ENCODE data around the gene CPLX1. TPM values are rescaled to one million over a fixed set of nuclear protein-coding genes. Genes with fewer than 3 reads are reported as not detected.

The CPLX1 gene
- total RNA-seq, 5 donors from 2014 or later (not counting 1 experiment from before 2014, with no cell fraction given): 0.73 to 2.6 (median 1.2) TPM

- ATAC-seq (replicated peaks in 1 of 4): no peak
- Histone ChIP-seq H3K4me1 (ENCODE audit: control insufficient read depth in 1 of 2, extremely low read depth in 1 of 2, insufficient read depth in 2 of 2, low read length in 2 of 2) (peaks cover 0 to 19% of the 10 kb centered on the region in 2 experiments), H3K9me3 (no peaks in the 10 kb centered on the region), H3K27ac (ENCODE audit: low read length) (no peak overlapping the region), H3K36me3 (ENCODE audit: control insufficient read depth in 2 of 2, extremely low read depth in 1 of 2, insufficient read depth in 1 of 2, low read length in 1 of 2) (no peaks in the 10 kb centered on the region), H3K4me3 (ENCODE audit: control insufficient read depth in 1 of 2, extremely low read depth in 1 of 2, low read length in 1 of 2) (no peak overlapping the region), H3K27me3 (replicated peaks in 1 of 2; ENCODE audit: control insufficient read depth in 2 of 2, extremely low read depth in 1 of 2, insufficient read depth in 2 of 2, low read length in 1 of 2) (peaks cover 3 to 86% of the 10 kb centered on the region in 2 experiments)
- no peak overlapping the region for H3K27ac Mint-ChIP-seq
- H3K4me1 Mint-ChIP-seq: peaks cover 0 to 10% (median 7%) of the 10 kb centered on the region in 3 donors
- H3K4me3 Mint-ChIP-seq: peak overlapping the region in 1 of 3 donors; percentile 46
- 5% methylated on average over 55 of the region's 75 CpGs for WGBS (ENCODE audit: insufficient coverage)
- H3K9me3 Mint-ChIP-seq: no peaks in the 10 kb centered on the region
- CTCF ChIA-PET: no interaction called here
- POLR2A ChIA-PET: no interaction called here
- peaks cover 28 to 54% of the 10 kb centered on the region in 2 donors for H3K27me3 Mint-ChIP-seq
- peak in 1 of 35 experiments; percentile 18 for DNase-seq
- peaks cover 3% of the 10 kb centered on the region for H3K36me3 Mint-ChIP-seq
These were observed 729 bp upstream of the CPLX1 start for GRCh38 chr4:826508-827208.

DNA sequence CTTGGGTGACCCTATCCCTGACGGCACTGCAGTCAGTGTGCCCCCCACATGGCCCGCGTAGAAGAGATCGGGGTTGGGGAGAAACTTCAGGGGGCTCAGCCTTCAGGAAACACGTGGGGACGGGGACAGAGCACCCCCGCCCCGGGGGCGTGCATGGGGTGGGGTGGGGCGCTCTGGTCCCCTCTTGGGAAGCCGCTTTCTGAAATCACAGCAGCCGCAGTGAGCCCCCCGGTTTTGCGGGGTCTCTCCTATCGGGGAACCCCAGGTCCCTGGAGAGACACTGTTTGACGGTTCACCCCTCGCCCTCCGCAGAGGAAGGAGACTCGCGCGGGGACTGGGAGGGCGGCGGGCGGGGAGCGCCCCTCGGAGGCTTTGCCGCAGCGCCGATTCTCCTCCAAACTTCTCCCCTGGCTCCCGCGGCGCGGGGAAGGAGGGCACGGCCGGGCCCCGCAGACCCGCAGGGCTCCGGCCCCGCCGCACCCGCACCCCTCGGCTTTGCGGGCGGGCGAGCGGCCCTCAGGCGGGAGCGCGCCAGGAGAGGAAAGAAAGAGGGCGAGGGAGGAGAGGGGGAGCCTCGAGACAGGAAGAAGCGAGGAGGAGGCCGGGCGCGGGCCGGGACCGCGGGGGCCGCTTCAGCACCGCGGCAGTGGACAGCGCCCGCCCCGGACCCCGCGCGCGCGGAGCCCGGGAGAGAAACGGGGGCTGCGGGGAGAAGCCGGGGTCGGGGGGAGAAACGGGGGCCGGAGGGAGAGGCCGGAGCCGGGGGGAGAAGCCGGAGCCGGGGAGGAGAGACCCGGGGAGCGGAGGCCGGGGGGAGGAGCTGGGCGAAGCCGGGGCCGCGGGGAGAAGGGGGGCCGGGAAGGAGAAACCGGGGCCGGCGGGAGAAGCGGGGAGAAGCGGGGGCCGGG lies 612 bp downstream of the CPLX1 start:
- no peaks in the 10 kb centered on the region for H3K9me3 Mint-ChIP-seq
- H3K27me3 ChIP-seq (replicated peaks in 1 of 2; ENCODE audit: control insufficient read depth in 2 of 2, extremely low read depth in 1 of 2, insufficient read depth in 2 of 2, low read length in 1 of 2): peaks cover 3 to 87% of the 10 kb centered on the region in 2 experiments
- DNase-seq (peak in 26 of 35 experiments; percentile 7 to 64 (median 28)), ATAC-seq (replicated peaks in 1 of 4) (peak; percentile 76 to 84 (median 78))
- POLR2A ChIA-PET: no interaction called here
- H3K27me3 Mint-ChIP-seq: peaks cover 34 to 57% of the 10 kb centered on the region in 2 donors
- no peak overlapping the region for H3K27ac Mint-ChIP-seq
- H3K36me3 Mint-ChIP-seq: peaks cover 3% of the 10 kb centered on the region
- H3K4me3 ChIP-seq (ENCODE audit: control insufficient read depth in 1 of 2, extremely low read depth in 1 of 2, low read length in 1 of 2): peak overlapping the region in 1 of 2 donors; percentile 19
- 8% methylated on average over 71 of the region's 94 CpGs for WGBS (ENCODE audit: insufficient coverage)
- H3K4me1 Mint-ChIP-seq: peaks cover 0 to 8% (median 7%) of the 10 kb centered on the region in 3 donors
- H3K4me1 ChIP-seq (ENCODE audit: control insufficient read depth in 1 of 2, extremely low read depth in 1 of 2, insufficient read depth in 2 of 2, low read length in 2 of 2): peaks cover 0 to 19% of the 10 kb centered on the region in 2 experiments
- H3K4me3 Mint-ChIP-seq: peak overlapping the region in 2 of 3 donors; percentile 21 to 61
- no peaks in the 10 kb centered on the region for H3K36me3 ChIP-seq (ENCODE audit: control insufficient read depth in 2 of 2, extremely low read depth in 1 of 2, insufficient read depth in 1 of 2, low read length in 1 of 2)
- H3K9me3 ChIP-seq: no peaks in the 10 kb centered on the region
- no peak overlapping the region for H3K27ac ChIP-seq (ENCODE audit: low read length)
- CTCF ChIA-PET: interaction anchor here in 1 of 2 donors (0.7 to 1.1 kb wide), 2 partner anchors 83 to 372 kb away, joined by 5 to 6 read pairs; no protein-coding TSS in a partner anchor

- H3K27ac ChIP-seq (ENCODE audit: low read length): no peak overlapping the region
- ATAC-seq (replicated peaks in 1 of 4) (no peak), DNase-seq (no peak)
- Mint-ChIP-seq H3K36me3 (peaks cover 3% of the 10 kb centered on the region), H3K27ac (no peak overlapping the region), H3K27me3 (peaks cover 34 to 58% of the 10 kb centered on the region in 2 donors), H3K4me1 (peaks cover 0 to 8% (median 7%) of the 10 kb centered on the region in 3 donors), H3K9me3 (no peaks in the 10 kb centered on the region), H3K4me3 (peak overlapping the region in 1 of 3 donors; percentile 61)
- 11% methylated on average over 17 of the region's 23 CpGs for WGBS (ENCODE audit: insufficient coverage)
- H3K36me3 ChIP-seq (ENCODE audit: control insufficient read depth in 2 of 2, extremely low read depth in 1 of 2, insufficient read depth in 1 of 2, low read length in 1 of 2): no peaks in the 10 kb centered on the region
- peaks cover 0 to 19% of the 10 kb centered on the region in 2 experiments for H3K4me1 ChIP-seq (ENCODE audit: control insufficient read depth in 1 of 2, extremely low read depth in 1 of 2, insufficient read depth in 2 of 2, low read length in 2 of 2)
- H3K9me3 ChIP-seq: no peaks in the 10 kb centered on the region
- peaks cover 3 to 86% of the 10 kb centered on the region in 2 experiments for H3K27me3 ChIP-seq (replicated peaks in 1 of 2; ENCODE audit: control insufficient read depth in 2 of 2, extremely low read depth in 1 of 2, insufficient read depth in 2 of 2, low read length in 1 of 2)
- H3K4me3 ChIP-seq (ENCODE audit: control insufficient read depth in 1 of 2, extremely low read depth in 1 of 2, low read length in 1 of 2): peak overlapping the region in 1 of 2 donors; percentile 2
- ChIA-PET CTCF (interaction anchor here in 1 of 2 donors (1.1 kb wide), 1 partner anchor 83 kb away, joined by 5 read pairs; no protein-coding TSS in a partner anchor), POLR2A (no interaction called here)
These were observed 1.4 kb downstream of the CPLX1 start for GRCh38 chr4:824461-825062.

- Histone ChIP-seq H3K36me3 (ENCODE audit: control insufficient read depth in 2 of 2, extremely low read depth in 1 of 2, insufficient read depth in 1 of 2, low read length in 1 of 2) (no peaks in the 10 kb centered on the region), H3K4me1 (ENCODE audit: control insufficient read depth in 1 of 2, extremely low read depth in 1 of 2, insufficient read depth in 2 of 2, low read length in 2 of 2) (peaks cover 0 to 19% of the 10 kb centered on the region in 2 experiments), H3K27ac (ENCODE audit: low read length) (no peak overlapping the region), H3K9me3 (no peaks in the 10 kb centered on the region), H3K4me3 (ENCODE audit: control insufficient read depth in 1 of 2, extremely low read depth in 1 of 2, low read length in 1 of 2) (no peak overlapping the region), H3K27me3 (replicated peaks in 1 of 2; ENCODE audit: control insufficient read depth in 2 of 2, extremely low read depth in 1 of 2, insufficient read depth in 2 of 2, low read length in 1 of 2) (peaks cover 3 to 86% of the 10 kb centered on the region in 2 experiments)
- 46% methylated on average over 23 of the region's 24 CpGs for WGBS (ENCODE audit: insufficient coverage)
- Mint-ChIP-seq H3K9me3 (no peaks in the 10 kb centered on the region), H3K4me1 (peaks cover 0 to 8% (median 7%) of the 10 kb centered on the region in 3 donors), H3K27me3 (peaks cover 33 to 57% of the 10 kb centered on the region in 2 donors), H3K36me3 (peaks cover 3% of the 10 kb centered on the region), H3K27ac (no peak overlapping the region), H3K4me3 (no peak overlapping the region)
- DNase-seq (no peak), ATAC-seq (replicated peaks in 1 of 4) (no peak)
- CTCF ChIA-PET: no interaction called here
- POLR2A ChIA-PET: no interaction called here
These were observed 2.0 kb downstream of the CPLX1 start for GRCh38 chr4:823761-824460.

DNA sequence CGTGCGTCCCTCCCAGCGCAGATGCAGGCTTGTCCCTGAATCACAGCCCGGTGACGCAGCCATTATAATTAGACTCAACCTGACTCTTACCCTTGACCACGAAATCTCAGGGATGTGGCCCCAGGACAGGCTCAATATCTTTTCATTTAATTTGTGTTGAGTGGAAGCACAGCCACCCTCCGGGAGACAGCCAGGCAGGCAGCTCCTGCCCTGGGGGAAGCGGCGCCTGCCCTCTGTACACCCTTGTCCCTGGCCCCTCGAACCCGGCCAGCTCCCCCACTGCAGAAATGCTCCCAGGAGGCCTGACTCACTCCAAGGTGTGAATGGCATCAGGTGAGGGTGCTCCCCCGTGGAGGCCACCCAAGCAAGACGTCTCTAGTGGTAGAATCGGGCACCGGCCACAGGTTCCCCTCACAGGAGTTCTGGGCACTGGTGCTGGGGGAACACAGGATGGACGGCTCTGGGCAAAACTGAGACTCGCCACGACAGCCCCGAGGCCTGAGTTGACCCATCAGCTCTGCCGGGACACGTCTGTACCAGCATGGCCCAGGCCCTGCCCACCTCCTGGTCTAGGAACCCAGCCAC lies 2.7 kb downstream of the CPLX1 start:
- H3K9me3 ChIP-seq: no peaks in the 10 kb centered on the region
- ChIA-PET CTCF (no interaction called here), POLR2A (no interaction called here)
- H3K27ac Mint-ChIP-seq: no peak overlapping the region
- no peak overlapping the region for H3K4me3 Mint-ChIP-seq
- peaks cover 27 to 54% of the 10 kb centered on the region in 2 donors for H3K27me3 Mint-ChIP-seq
- H3K4me3 ChIP-seq (ENCODE audit: control insufficient read depth in 1 of 2, extremely low read depth in 1 of 2, low read length in 1 of 2): no peak overlapping the region
- H3K9me3 Mint-ChIP-seq: no peaks in the 10 kb centered on the region
- peaks cover 0 to 19% of the 10 kb centered on the region in 2 experiments for H3K4me1 ChIP-seq (ENCODE audit: control insufficient read depth in 1 of 2, extremely low read depth in 1 of 2, insufficient read depth in 2 of 2, low read length in 2 of 2)
- H3K36me3 ChIP-seq (ENCODE audit: control insufficient read depth in 2 of 2, extremely low read depth in 1 of 2, insufficient read depth in 1 of 2, low read length in 1 of 2): no peaks in the 10 kb centered on the region
- no peak for ATAC-seq (replicated peaks in 1 of 4)
- peaks cover 0 to 8% (median 6%) of the 10 kb centered on the region in 3 donors for H3K4me1 Mint-ChIP-seq
- no peak for DNase-seq
- H3K27ac ChIP-seq (ENCODE audit: low read length): no peak overlapping the region
- H3K27me3 ChIP-seq (replicated peaks in 1 of 2; ENCODE audit: control insufficient read depth in 2 of 2, extremely low read depth in 1 of 2, insufficient read depth in 2 of 2, low read length in 1 of 2): peaks cover 3 to 85% of the 10 kb centered on the region in 2 experiments
- WGBS (ENCODE audit: insufficient coverage): 77% methylated on average over 18 of the region's 21 CpGs
- peaks cover 3% of the 10 kb centered on the region for H3K36me3 Mint-ChIP-seq

All from T-cell (primary cell).